GM18861 (cell line): ENCODE data around the gene NHSL2.

Source experiments
- ATAC-seq: cut with Tn5 transposase; IDR thresholded peaks from one replicate; pipeline ENCODE4 v1.9.1; 2021; ENCODE audit not compliant: unreplicated experiment

The NHSL2 gene

DNA sequence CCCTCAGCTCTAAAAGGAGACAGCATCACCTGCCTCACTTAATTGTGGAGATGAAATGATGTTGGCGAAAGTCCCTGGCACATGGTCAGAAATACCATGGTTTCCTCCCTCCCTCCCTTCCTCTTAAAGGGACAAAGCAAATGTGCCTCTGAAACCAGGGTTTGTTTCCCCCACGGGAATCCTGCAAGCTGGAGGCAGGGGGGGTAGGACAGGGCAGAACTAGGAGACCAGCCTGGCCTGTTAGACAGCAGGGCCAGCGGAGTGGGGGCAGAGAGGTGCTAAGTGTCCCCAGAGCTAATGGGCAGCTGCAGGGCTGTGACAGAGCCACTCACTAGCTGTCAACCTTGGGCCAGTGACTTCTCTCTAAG, 215.4 kb downstream of the NHSL2 start:
- no peak for ATAC-seq

DNA sequence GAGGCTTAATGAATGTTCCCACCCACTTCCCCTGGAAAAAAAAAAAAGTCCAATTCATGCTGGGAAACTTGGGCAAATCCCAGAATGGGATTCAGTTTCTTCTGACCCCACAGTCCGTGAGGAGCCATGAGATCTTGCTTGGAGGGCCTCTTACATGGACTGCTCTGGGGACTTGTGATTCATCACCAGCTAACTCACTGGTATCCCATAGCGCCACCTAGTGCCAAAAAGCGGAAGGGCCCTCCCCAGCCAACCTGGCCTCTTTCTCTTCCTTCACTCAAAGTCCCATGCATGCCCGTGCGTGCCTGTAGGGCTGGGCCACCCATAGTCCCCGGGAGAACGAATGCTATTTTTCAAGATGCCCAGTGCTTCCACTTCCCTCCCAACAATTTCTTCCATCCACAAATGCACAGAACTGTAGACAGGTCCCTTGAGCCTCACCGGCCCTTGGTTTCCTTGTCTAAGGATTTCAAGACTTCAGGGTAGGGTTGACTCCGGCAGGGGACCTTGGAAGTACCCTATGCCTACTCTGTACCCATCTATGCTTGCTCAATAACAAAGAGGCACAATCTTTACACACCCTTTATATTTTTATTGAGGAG, 216.0 kb downstream of the NHSL2 start:
- ATAC-seq: peak; percentile 66

DNA sequence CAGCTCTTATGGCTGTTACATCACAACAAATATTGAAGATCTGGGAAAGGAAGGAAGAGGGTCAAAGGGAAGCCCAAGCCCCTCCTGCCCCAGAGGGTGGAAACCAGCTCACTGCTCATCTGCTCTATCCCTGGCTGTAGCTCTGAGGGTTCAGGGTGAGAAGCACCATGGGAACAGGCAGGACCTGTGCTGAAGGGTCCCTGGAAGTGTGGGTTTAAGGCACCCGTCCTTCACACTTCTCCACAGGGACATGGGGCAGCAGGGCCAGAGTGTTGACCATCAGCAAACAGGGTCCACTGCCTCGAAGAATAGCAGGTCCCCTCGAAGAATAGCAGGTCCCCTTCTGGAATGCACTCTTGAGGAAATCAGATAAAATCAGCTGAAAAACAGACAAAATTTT, 216.7 kb downstream of the NHSL2 start:
- no peak for ATAC-seq

DNA sequence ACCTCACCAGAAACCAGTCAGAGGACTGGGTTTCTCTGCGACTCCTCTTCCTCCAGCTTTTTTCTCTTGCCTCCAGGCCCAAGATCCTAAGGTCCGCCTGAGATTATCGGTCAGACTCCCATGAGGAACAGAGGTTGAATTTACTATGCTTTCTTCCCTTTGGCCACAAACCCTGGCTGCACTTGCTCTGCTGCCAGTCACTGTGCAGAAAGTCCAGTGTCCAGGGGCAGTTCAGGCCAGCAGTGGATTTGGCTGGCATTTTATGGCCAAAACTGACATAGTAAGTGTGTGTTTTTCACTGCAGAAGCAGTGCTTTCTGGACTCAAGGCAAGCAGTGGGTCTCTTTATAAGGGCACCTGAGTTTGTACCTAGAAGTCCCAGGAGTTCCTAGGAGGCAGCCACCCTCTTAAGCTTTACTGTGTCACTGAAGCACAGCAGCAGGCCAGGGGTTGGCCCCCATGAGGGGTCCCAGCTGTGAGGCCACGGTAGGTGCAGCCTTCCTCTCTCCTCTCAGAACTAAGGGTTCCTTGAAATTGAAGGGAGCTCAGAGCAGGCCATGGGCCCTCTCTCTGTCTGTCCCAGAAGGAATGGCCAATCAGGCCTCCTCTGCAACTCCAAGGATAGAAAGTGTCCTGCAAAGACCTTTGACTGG, 217.7 kb downstream of the NHSL2 start:
- ATAC-seq: no peak

DNA sequence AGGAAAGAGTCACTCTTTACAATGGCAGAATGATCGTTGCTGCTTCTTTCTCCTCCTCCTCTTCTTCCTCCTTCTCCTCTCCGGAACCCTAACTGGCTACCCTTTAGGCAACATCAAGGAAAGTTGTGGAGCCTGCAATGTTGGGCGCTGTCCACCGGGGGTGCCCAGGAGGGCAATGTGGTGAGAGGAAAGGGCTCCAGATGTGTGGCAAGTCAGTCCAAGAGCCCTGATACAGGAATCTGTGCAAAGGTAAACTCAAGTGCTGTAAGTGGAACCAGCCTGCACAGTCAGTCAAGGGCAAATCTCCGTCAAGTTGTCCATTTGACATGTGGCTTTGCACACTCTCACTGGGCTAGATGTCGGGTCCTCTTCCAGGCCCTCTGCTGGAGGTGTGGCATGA, 218.2 kb downstream of the NHSL2 start:
- ATAC-seq: no peak

DNA sequence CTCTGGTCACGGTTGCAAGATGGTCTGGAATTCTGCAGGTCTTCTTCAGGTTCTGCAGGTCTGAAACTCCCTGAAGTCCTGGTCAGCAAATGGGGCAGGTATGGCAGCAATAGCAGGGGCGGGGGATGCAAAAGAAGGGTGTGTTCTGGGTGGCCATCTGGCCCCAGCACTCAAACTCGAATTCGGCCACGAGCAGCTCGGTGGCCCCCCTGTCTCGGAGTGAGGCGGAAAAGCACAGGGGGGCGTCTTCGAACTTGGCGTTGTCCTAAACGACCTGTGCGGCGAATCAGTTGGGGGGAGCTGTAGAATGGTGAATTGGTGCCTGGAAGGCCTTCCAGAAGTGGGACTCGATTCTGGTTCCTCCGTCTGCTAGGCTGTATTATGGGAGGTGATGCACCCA, 219.0 kb downstream of the NHSL2 start:
- ATAC-seq: no peak

DNA sequence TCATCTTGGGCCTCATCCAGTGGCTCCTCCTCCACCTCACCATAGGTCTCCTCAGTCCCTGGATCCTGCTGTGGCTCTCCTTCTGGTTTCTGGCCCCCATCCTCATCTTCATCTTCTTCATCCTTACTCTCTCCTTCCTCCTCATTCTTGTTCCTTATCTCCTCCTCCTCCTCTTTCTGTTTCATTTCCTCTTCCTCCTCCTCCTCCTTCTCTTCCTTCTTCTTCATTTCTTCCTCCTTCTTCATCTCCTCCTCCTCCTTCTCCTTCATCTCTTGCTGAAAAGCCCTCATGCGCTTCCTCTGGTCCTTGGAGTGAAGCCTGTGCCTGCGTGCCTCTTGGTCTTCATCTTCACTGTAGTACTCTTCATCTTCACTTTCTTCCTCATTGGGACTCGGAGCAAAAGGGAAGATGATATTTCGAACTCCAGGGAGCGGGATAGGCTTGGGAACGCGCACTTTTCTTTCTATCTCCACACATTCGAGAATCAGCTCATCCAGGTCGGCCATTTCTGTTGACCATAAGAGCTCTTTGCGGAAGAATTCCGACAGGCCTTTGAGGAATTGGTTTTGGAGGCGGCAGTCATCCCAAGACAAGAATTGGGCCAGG, 219.6 kb downstream of the NHSL2 start:
- ATAC-seq: no peak

DNA sequence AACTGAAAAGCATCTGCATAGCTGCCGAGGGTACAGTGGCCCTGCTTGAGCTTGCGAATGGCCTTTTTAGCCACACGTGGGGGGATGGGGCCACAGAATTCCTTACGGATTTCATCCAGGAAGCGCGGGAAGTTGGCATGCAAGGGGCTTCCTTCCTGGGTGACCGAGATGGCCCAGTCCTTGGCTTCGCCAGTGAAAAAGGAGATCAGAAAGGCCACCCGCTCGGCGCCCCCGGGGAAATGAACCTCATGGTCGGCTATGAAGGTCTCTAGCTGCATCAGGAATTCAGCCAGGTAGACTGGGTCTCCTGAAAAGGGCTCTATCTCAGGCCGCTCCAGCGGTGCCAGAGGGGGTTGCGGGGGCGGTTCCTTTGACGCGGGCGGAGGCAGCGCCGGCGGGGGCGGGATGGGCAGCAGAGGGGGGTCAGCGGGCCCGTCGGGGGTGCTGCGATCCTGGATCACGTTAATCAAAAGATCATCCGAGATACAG, 220.2 kb downstream of the NHSL2 start:
- ATAC-seq: no peak

DNA sequence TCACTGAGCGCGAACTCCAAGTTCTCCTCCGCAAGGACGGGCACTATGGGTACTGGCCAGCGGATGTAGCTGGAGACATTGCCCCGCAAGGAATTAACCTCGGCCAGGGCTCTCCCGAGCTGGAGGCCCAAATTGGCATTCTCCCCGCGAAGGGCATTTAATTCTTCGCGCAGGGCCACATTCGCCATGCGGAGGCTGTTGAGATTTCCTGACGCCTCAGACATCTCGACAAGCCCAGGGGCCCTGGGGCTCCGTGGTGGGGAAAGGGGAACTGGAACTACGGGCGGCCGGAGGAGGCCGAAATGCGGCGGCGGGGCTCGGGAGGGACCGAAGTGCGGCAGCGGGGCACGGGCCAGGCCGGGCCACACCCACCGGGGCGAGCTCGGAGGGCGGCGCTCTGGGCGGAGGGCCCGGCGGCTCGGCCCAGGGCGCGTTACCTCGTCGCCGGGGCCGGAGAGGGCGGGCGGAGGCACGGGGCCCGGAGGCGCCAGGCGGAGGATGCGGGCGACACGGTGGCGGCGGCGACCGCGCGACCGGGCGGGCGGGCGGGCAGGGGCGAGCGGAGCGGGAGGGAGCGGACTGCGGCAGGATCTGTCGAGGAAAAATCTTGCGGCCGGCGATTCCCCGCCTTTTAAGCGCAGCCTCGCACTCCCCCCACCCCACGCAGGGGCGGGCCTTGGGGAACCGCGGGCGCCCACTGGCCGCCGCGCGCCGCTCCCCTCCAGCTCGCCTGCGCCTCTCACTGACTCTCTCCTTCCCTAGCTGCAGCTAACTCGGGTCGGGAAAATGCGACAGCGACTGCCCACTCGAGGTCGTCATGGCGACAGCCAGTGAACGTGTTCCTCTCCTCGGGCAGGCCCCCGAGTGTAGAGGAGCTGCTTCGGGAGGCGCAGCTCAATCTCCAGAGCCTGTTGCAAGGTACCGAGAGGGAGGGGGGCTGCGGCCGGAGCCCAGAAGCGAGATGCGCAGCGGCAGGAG, 221.0 kb downstream of the NHSL2 start, which contains the start of gene RTL5:
Gene RTL5 (minus strand): TSS at position 599 of the 978 bp plus-strand sequence.
- ATAC-seq: peak; percentile 53

DNA sequence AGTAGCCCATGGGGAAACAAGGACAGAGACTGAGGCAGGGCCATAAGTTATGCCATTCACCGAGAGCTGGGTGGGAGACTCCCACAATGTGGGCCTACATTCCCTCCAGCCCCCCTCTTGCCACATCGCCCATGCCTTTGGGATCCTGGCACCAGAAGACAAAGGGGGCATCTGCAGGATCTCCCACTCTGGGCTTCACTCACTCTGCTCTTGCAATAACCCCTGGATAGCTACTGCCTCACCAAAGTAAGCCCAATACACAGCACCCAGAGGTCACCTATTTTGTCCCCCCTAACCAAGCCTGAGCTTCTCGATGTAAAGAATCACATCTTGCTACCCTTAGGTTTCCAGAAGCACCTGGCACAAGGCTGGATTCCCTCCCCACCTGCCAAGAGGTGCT, 221.8 kb downstream of the NHSL2 start:
- ATAC-seq: no peak

DNA sequence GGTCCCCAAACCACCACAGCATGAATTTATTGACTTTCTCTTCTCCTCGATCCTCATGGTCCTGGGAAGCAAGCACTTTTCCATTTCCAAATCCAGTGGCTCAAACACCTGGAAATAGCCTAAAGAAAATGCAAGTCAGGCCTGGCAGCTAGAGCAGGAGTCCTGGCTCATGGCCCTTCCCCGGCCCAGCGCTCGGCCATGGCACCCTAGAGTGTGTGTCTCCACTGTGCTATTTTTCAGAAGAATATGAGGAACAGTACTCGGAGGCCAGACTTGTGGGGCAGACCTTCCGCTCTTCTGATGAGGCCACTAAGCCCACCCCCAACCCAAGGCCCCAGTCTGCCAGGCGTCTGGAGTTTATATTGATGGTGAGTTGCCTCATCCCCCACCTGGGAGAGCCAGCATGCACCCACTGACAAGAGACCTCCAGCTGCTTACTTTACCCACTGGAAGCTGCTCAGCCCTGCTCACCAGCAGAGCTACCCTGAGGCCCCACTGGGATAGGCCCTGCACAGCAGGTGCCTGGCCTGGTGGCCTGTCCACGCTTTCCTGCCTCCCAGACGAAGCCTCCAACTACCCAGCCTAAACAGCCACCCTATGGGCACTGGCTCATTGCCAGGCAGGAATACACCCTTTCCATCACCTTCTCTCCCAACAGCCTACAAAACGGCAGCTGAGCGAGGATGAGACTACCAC, 223.4 kb downstream of the NHSL2 start:
- no peak for ATAC-seq

DNA sequence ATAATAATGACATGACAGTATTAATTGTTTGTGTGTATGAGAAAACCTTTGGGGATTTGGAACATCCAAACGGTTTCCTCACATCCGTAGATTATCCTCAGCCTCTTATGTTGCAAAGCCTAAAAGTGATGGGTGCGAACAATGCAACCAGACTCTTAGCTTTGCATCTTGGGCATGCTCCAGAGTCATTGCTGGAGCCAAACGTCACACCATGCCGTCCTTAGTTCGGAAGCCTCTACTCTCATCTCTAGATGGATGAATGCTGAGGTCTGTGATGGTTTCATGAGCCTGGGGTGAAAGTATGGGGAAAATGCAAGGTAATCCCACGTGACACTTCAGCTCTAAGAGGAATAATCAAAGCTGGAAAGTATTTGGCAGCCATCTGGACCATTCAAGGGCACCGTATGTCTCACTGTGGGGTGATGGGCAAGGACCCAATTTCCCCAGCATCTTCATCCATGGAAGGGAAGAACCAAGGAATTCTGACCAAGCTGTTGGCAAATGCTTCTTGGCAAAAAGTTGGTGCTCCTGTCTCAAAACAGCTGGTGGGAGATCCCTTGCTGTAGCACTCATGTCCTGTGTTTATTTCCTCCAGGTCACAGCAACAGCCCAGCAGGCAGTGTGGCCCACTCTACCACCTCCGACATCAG, 227.3 kb downstream of the NHSL2 start:
- ATAC-seq: no peak

DNA sequence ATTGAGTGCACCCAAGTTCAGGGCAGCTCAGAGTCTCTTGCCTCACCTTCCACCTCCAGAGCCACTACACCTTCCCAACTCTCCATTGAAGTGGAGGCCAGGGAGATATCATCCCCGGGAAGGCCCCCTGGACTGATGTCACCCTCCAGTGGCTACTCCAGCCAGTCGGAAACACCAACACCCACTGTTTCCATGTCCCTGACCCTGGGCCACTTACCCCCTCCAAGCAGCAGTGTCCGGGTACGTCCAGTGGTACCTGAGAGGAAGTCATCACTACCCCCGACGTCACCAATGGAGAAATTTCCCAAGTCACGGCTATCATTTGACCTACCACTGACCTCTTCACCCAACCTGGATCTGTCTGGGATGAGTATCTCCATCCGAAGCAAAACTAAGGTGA, 228.9 kb downstream of the NHSL2 start:
- no peak for ATAC-seq

DNA sequence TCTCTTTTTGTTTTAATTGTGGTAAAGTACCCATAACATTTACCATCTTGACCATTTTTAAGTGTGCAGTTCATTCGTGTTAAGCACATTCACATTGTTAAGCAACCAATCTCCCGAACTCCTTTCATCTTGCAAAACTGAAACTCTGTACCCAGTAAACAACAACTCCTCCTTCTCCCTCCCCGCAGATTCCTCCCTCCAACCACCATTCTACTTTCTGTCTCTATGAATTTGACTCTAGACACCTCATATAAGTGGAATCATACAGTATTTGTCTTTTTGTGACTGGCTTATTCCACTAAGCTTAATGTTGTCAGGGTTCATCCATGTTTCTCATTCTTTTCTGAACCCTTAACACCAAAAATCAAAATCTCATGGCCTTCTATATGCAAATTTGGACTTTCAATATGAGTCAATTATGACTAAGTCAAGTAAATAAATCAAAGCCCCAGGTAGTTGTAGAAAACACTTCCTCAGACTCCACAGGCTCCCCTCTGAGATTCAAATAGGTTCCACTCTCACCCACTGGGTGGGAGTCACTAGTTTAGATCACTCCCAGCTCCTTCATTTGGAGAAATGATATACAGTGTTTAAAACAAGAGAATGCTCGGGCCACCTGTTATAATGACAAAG, 230.8 kb downstream of the NHSL2 start:
- peak; percentile 39 for ATAC-seq

DNA sequence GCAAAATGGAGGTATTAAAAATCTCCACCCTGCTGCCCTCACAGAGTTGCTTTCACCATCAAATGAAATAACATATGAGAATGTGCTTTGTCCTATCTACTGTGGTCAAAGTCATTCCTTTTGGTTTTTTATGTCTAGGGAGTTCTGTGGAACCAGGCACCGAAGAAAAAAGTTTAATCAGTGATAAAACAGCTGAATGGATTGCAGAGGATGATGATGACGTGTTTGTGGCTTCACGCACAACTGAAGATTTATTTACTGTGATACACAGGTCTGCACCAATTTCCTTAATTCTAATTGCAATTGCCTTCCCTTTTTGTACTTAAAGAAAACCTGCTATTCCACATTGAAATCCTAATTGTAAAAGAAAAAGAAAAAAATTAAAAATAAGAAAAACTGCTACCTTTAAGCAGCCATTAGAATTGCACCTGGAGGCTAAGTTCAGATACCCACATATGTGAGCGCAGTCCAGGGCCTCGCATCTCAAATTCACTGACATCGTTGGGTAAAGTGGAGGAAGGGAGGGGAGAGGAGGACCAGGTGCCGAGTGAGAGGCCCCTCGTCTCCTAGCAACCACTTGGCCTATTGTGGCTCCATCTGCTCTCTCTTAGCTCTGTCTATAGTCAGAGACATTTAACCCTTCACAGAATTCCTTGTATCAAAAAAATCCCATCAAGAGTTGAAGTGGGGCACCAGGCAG, 231.6 kb downstream of the NHSL2 start:
- ATAC-seq: no peak

DNA sequence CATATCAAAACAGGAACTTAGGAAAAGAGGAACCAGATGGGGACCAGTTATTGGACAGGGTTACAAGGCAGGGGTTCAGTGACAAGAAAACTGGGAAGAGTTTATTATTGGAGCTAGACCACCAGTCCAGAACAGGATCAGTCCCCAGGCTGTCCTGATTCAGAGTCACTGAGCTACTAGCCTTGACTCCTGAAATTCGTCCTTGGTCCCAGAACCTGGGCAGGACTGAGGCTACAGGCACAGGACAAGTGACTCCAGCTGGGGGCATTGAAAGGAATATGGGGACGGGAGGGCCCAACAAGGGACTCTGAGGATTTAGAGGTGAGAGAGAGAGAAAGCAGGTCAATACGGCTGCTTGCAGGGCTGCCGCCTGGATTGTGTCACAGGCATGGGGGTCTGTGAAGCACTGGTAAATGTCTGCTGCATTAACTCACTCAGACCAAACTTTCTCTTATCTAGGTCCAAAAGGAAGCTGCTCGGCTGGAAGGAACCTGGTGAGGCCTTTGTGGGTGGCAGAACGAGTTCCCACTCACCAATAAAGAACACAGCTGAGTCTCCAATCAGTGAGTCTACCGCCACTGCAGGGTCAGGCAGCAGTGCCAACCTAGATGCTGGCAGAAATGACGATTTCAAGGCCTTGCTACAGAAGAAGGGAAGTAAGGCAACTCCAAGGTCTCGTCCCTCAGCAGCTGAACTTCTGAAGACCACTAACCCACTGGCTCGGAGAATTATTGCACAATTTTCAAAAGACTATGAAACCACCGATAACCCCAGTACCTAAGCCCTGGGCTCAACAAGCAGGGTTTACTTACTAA, 232.4 kb downstream of the NHSL2 start:
- no peak for ATAC-seq

DNA sequence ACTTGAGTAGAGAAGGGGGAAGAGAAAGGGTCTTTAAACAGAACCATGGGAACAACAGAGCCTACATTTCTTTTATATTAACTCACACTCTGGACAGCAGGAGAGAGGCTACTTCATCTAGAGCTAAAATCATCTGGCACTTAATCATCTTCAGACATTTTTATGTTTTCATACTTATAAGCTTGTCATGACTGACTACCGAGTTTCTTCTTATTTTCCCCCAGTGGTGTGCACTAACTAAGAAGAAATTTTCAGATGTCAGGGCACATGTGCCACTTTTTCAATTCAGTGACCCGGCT, 232.9 kb downstream of the NHSL2 start:
- no peak for ATAC-seq

DNA sequence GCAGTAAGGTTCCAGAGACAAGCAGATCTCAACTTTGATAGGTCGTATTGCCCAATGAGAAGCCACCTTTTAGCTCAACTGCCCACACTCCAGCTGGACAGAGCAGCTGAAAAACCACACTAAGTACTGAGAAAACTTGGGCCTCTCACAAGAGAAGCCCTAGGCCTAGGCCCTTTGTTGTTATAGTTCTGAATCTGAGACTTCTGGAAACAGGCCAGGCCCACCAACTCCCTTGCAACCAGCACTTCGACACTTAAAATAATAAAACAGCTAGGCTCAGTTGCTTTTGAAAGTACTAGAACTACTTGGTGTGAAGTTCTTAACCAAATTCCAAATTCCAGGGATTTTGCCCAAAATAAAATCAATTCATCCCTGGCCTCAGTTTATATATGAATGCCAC, 234.5 kb downstream of the NHSL2 start:
- ATAC-seq: no peak

DNA sequence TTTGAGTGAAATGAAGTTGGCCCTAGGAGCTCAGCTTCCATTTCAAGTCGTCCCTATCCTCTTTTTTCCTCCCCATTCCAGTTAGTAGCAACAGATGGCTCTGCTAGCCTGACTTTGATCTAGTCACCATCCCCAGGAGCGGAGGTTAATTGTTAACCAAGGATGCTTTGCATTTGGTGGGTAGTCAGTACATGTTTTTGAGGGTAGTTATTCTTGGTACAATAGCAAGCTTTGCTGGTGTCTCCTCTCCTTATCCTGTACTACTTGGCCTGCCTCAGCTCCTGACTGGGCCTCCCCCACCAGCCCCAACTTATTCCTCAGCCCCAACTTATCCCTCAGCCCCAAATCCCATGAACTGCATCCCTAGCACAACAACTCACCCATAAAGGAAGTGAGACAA, 235.9 kb downstream of the NHSL2 start:
- ATAC-seq: no peak
